ENCODE data around the gene VPS37D.

- TF ChIP-seq CTCF (IDR thresholded peaks at IDR 0.05): no peak
- TF ChIP-seq POLR2A (IDR thresholded peaks at IDR 0.05): no peak
Observed at GRCh38 chr7:73633323-73633722, 34.3 kb upstream of the VPS37D start.
